ENCODE data around the gene DKKL1. TPM values are rescaled to one million over a fixed set of nuclear protein-coding genes. Genes with fewer than 3 reads are reported as not detected.

DKKL1 gene
- total RNA-seq, 2 experiments from 2014 or later = 0.61 to 0.63 TPM

DNA sequence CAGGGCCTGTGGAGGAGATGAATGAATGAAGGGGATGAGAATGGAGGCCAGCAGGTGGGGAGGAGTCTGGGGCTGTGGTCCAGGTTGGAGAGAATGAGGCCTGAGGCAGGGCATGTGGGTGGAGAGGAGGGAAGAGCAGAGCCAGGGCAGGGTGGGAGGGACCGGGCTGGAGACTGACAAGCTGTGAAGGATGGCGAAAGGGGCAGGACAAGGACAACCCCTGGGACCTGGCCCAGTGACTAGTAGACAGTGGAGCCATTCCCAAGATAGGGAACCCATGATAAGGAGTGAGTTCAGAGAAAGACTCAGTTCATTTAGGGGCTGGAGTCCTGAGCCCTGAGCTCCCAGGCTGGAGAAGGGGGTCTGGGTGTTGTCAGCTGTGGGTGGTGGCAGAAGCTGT is 56.5 kb downstream of the DKKL1 start:
- Histone ChIP-seq H3K9me3 (ENCODE audit: low read length) (no peaks in the 10 kb centered on the region), H3K4me2 (ENCODE audit: low read length) (peak overlapping the region; percentile 68), H4K20me1 (ENCODE audit: insufficient read depth, low read length) (no peaks in the 10 kb centered on the region), H3K9me2 (ENCODE audit: insufficient read depth, low read length) (no peaks in the 10 kb centered on the region), H3K36me3 (ENCODE audit: insufficient read depth, low read length) (no peaks in the 10 kb centered on the region), H2AFZ (ENCODE audit: low read length) (peak overlapping the region; percentile 18; the same call in 1 of the 2 replicates), H3K4me3 (ENCODE audit: low read depth, low read length, poor library complexity, severe bottlenecking) (no peak overlapping the region), H3K27ac (ENCODE audit: low read depth, low read length, poor library complexity, severe bottlenecking) (no peak overlapping the region), H3K79me2 (ENCODE audit: insufficient read depth, low read depth, low read length) (no peaks in the 10 kb centered on the region), H3K4me1 (ENCODE audit: insufficient read depth, low read length, poor library complexity, severe bottlenecking) (peaks cover 64% of the 10 kb centered on the region)
- ChIA-PET CTCF (ENCODE audit: unreplicated experiment) (no interaction called here), POLR2A (no interaction called here)
- DNase-seq (ENCODE audit: low spot score) = no peak
- no peak for TF ChIP-seq EZH2phosphoT487 (IDR thresholded peaks at IDR 0.05; ENCODE audit: borderline replicate concordance, low read depth, low read length)
- TF ChIP-seq, protein P1, sequence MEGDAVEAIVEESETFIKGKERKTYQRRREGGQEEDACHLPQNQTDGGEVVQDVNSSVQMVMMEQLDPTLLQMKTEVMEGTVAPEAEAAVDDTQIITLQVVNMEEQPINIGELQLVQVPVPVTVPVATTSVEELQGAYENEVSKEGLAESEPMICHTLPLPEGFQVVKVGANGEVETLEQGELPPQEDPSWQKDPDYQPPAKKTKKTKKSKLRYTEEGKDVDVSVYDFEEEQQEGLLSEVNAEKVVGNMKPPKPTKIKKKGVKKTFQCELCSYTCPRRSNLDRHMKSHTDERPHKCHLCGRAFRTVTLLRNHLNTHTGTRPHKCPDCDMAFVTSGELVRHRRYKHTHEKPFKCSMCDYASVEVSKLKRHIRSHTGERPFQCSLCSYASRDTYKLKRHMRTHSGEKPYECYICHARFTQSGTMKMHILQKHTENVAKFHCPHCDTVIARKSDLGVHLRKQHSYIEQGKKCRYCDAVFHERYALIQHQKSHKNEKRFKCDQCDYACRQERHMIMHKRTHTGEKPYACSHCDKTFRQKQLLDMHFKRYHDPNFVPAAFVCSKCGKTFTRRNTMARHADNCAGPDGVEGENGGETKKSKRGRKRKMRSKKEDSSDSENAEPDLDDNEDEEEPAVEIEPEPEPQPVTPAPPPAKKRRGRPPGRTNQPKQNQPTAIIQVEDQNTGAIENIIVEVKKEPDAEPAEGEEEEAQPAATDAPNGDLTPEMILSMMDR (conservative IDR thresholded peaks at IDR 0.05; ENCODE audit: low read length) = no peak
- BruUV-seq (replicated peaks) = no TSS peak
- intact Hi-C loops (cut with micrococcal nuclease; ENCODE audit: unreplicated experiment) = no loop called here

DNA sequence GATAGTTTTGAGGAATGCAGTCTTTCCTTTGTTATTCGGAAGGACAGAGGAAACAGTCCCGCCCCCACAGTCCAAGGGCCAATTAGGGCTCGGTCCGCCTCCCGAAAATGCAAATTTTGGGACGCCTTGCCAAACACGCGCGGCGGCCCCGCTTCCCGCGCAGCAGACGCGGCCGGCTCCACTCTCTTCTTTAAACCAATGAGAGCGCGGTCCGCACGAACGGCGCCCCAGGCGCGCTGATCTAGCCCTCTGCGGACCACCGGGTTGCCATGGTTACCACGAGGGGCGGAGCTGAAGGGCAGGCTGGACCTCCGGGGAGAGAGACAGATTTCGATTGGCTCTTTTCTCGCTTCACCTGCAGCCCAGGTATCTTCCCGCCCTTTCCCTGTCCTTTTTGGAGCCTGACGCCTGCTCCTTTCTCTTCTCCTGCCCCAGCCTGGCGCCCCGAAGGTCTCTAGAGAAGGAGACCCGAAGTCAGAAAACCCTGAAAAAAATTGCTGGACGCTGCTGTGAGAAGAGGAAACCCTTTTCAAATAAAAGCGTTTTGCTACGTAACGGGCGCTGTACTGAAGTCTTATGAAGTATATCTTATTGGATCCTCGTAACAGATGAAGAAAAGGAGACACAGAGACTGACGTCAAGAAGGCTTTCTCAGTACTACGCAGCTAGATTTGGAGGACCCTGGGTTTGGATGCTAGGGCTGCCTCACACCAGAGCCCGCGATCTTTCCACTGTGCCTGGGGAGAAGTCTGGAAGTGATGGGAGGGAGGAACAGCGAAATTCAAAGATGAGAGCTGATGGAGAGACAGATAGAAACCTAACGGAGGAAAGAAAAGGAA is 57.6 kb downstream of the DKKL1 start:
- DNase-seq (ENCODE audit: low spot score) = peak; percentile 89
- POLR2A ChIA-PET = interaction anchor here (0.5 to 0.9 kb wide), 5 partner anchors 9 to 399 kb away, joined by 3 to 4 read pairs (median 3); no protein-coding TSS in a partner anchor
- no peaks in the 10 kb centered on the region for H3K9me3 ChIP-seq (ENCODE audit: low read length)
- peaks cover 64% of the 10 kb centered on the region for H3K4me1 ChIP-seq (ENCODE audit: insufficient read depth, low read length, poor library complexity, severe bottlenecking)
- TF ChIP-seq EZH2phosphoT487 (IDR thresholded peaks at IDR 0.05; ENCODE audit: borderline replicate concordance, low read depth, low read length) = peak; percentile 79; the same call in 1 of the 2 replicates
- TF ChIP-seq, protein P1 (conservative IDR thresholded peaks at IDR 0.05; ENCODE audit: low read length) = no peak
- no peaks in the 10 kb centered on the region for H4K20me1 ChIP-seq (ENCODE audit: insufficient read depth, low read length)
- peak overlapping the region; percentile 65 for H3K4me3 ChIP-seq (ENCODE audit: low read depth, low read length, poor library complexity, severe bottlenecking)
- H3K79me2 ChIP-seq (ENCODE audit: insufficient read depth, low read depth, low read length) = no peaks in the 10 kb centered on the region
- peak overlapping the region; percentile 19; the same call in 1 of the 2 replicates for H2AFZ ChIP-seq (ENCODE audit: low read length)
- H3K27ac ChIP-seq (ENCODE audit: low read depth, low read length, poor library complexity, severe bottlenecking) = no peak overlapping the region
- CTCF ChIA-PET (ENCODE audit: unreplicated experiment) = interaction anchor here (0.9 kb wide), 1 partner anchor 10 kb away, joined by 3 read pairs; no protein-coding TSS in a partner anchor
- peak overlapping the region; percentile 68 for H3K4me2 ChIP-seq (ENCODE audit: low read length)
- no TSS peak for BruUV-seq (replicated peaks)
- H3K9me2 ChIP-seq (ENCODE audit: insufficient read depth, low read length) = no peaks in the 10 kb centered on the region
- no peaks in the 10 kb centered on the region for H3K36me3 ChIP-seq (ENCODE audit: insufficient read depth, low read length)
- intact Hi-C loops (cut with micrococcal nuclease; ENCODE audit: unreplicated experiment) = no loop called here

DNA sequence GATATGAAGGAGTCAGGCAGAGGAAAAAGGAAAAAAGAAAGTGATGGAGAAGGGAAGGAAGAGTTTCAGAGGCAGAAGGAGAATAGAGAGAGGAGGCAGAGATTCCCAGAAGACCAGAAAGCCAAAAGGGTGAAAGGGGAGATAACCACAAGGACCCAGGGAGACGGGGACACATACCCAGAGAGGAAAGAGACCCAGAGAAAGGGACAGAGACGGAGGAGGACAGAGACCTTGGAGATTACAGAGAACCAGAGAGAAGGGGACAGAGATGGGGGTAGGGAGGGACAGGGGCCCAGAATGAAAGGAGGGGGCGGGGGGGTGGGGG is 58.2 kb downstream of the DKKL1 start:
- Histone ChIP-seq H3K4me3 (ENCODE audit: low read depth, low read length, poor library complexity, severe bottlenecking) (no peak overlapping the region), H3K9me2 (ENCODE audit: insufficient read depth, low read length) (no peaks in the 10 kb centered on the region), H3K36me3 (ENCODE audit: insufficient read depth, low read length) (no peaks in the 10 kb centered on the region), H3K27ac (ENCODE audit: low read depth, low read length, poor library complexity, severe bottlenecking) (no peak overlapping the region), H4K20me1 (ENCODE audit: insufficient read depth, low read length) (no peaks in the 10 kb centered on the region), H3K79me2 (ENCODE audit: insufficient read depth, low read depth, low read length) (no peaks in the 10 kb centered on the region), H2AFZ (ENCODE audit: low read length) (0 out of 2 replicates have a peak overlapping the region, but pooled peaks have one; percentile 19), H3K4me2 (ENCODE audit: low read length) (peak overlapping the region; percentile 68), H3K4me1 (ENCODE audit: insufficient read depth, low read length, poor library complexity, severe bottlenecking) (peaks cover 64% of the 10 kb centered on the region), H3K9me3 (ENCODE audit: low read length) (no peaks in the 10 kb centered on the region)
- no peak for DNase-seq (ENCODE audit: low spot score)
- ChIA-PET CTCF (ENCODE audit: unreplicated experiment) (interaction anchor here (0.9 kb wide), 1 partner anchor 11 kb away, joined by 3 read pairs; no protein-coding TSS in a partner anchor), POLR2A (interaction anchor here (0.5 to 0.8 kb wide), 2 partner anchors 10 to 68 kb away, joined by 3 read pairs; no protein-coding TSS in a partner anchor)
- BruUV-seq (replicated peaks) = no TSS peak
- intact Hi-C loops (cut with micrococcal nuclease; ENCODE audit: unreplicated experiment) = no loop called here
- TF ChIP-seq, protein P1 (conservative IDR thresholded peaks at IDR 0.05; ENCODE audit: low read length) = no peak
- TF ChIP-seq EZH2phosphoT487 (IDR thresholded peaks at IDR 0.05; ENCODE audit: borderline replicate concordance, low read depth, low read length) = no peak
